ENCODE data around the gene RAPGEF6.

GRCh38 chr5:131644370-131644769 is 9.3 kb upstream of the RAPGEF6 start:
- TF ChIP-seq, protein P1, sequence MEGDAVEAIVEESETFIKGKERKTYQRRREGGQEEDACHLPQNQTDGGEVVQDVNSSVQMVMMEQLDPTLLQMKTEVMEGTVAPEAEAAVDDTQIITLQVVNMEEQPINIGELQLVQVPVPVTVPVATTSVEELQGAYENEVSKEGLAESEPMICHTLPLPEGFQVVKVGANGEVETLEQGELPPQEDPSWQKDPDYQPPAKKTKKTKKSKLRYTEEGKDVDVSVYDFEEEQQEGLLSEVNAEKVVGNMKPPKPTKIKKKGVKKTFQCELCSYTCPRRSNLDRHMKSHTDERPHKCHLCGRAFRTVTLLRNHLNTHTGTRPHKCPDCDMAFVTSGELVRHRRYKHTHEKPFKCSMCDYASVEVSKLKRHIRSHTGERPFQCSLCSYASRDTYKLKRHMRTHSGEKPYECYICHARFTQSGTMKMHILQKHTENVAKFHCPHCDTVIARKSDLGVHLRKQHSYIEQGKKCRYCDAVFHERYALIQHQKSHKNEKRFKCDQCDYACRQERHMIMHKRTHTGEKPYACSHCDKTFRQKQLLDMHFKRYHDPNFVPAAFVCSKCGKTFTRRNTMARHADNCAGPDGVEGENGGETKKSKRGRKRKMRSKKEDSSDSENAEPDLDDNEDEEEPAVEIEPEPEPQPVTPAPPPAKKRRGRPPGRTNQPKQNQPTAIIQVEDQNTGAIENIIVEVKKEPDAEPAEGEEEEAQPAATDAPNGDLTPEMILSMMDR (IDR thresholded peaks at IDR 0.05 in 4 of 5, conservative IDR thresholded peaks at IDR 0.05 in 1 of 5), result no peak
- no peak for TF ChIP-seq POLR2A (IDR thresholded peaks at IDR 0.05)
